IPS DF 4.7 (cell line): Measurements from ENCODE around the gene NUBP2.
"Not testable (repeated sequence)": the region's sequence is repeated elsewhere in the genome, so short reads cannot be mapped to it uniquely, and the experiment has no call there.

Source experiments
- DNase-seq: peaks from one replicate; pipeline ENCODE4 v3.0.0-alpha.2; 2013; ENCODE audit warnings: low spot score; ENCODE audit errors: extremely low read depth

The NUBP2 gene

GRCh38 chr16:1784977-1785845, 2.5 kb downstream of the NUBP2 start:
- no peak for DNase-seq

- no peak for DNase-seq
These were observed 3.0 kb downstream of the NUBP2 start for GRCh38 chr16:1785846-1786170.

GRCh38 chr16:1786242-1787055, 3.7 kb downstream of the NUBP2 start:
- no peak for DNase-seq

- DNase-seq, result no peak
These were observed 4.2 kb downstream of the NUBP2 start for GRCh38 chr16:1787056-1787321.

- DNase-seq, result no peak
These were observed 4.7 kb downstream of the NUBP2 start for GRCh38 chr16:1787322-1788094.

GRCh38 chr16:1788095-1788707, 5.4 kb downstream of the NUBP2 start:
- DNase-seq, result no peak

GRCh38 chr16:1788708-1789100, 5.9 kb downstream of the NUBP2 start:
- DNase-seq, result no peak

GRCh38 chr16:1789643-1790045, 6.9 kb downstream of the NUBP2 start:
- DNase-seq, result no peak

GRCh38 chr16:1790261-1790610, 7.5 kb downstream of the NUBP2 start:
- no peak for DNase-seq

GRCh38 chr16:1790611-1791255, 8.0 kb downstream of the NUBP2 start:
- no peak for DNase-seq

- DNase-seq, result no peak
These were observed 8.6 kb downstream of the NUBP2 start for GRCh38 chr16:1791256-1791942.

GRCh38 chr16:1791943-1792812, 9.4 kb downstream of the NUBP2 start:
- no peak for DNase-seq

GRCh38 chr16:1792836-1793577, 10.2 kb downstream of the NUBP2 start:
- no peak for DNase-seq

GRCh38 chr16:1793578-1794220, 10.9 kb downstream of the NUBP2 start, which contains the start of gene IGFALS:
Gene IGFALS (minus strand): TSS chr16:1793705. CDS start chr16:1793652, 53 bp downstream.
- DNase-seq, result no peak

- DNase-seq, result no peak
These were observed 11.6 kb downstream of the NUBP2 start for GRCh38 chr16:1794221-1794871.

- no peak for DNase-seq
These were observed 12.3 kb downstream of the NUBP2 start for GRCh38 chr16:1794908-1795666.

- DNase-seq, result not testable (repeated sequence)
These were observed 16.5 kb downstream of the NUBP2 start for GRCh38 chr16:1799263-1799662.
